ENCODE data around the gene TARM1. TPM values are rescaled to one million over a fixed set of nuclear protein-coding genes. Genes with fewer than 3 reads are reported as not detected.
A peak's percentile ranks its signal among the peaks of the same experiment; 100 is the strongest.
"Not testable (repeated sequence)": the region's sequence is repeated elsewhere in the genome, so short reads cannot be mapped to it uniquely, and the experiment has no call there.

TARM1 gene
- total RNA-seq, 1 experiment from 2014 or later, result not detected

DNA sequence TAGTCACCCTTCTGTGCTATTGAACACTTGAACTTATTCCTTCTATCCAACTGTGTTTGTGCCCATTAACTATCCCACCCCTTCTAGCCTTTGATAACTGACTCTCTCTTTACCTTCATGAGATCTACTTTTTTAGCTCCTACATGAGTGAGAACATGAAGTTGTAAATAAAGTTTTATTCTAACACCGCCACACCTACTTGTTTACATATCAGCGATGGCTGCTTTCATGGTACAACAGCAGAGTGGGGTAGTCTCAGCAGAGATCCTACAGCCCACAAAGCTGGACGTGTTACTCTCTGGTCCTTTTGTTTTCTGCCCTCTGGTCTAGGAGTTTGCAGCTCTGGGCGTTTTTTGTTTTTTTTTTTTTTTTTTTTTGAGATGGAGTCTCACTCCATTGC, 41.2 kb downstream of the TARM1 start:
- H3K9me3 Mint-ChIP-seq (ENCODE audit: low read depth, unreplicated experiment), result no peaks in the 10 kb centered on the region
- H3K4me1 Mint-ChIP-seq (ENCODE audit: low read depth, unreplicated experiment), result no peaks in the 10 kb centered on the region
- no peak overlapping the region for H3K4me3 Mint-ChIP-seq (ENCODE audit: low read depth, unreplicated experiment)
- peaks cover 32% of the 10 kb centered on the region for H3K27me3 Mint-ChIP-seq (ENCODE audit: unreplicated experiment)
- TF ChIP-seq, protein P1, sequence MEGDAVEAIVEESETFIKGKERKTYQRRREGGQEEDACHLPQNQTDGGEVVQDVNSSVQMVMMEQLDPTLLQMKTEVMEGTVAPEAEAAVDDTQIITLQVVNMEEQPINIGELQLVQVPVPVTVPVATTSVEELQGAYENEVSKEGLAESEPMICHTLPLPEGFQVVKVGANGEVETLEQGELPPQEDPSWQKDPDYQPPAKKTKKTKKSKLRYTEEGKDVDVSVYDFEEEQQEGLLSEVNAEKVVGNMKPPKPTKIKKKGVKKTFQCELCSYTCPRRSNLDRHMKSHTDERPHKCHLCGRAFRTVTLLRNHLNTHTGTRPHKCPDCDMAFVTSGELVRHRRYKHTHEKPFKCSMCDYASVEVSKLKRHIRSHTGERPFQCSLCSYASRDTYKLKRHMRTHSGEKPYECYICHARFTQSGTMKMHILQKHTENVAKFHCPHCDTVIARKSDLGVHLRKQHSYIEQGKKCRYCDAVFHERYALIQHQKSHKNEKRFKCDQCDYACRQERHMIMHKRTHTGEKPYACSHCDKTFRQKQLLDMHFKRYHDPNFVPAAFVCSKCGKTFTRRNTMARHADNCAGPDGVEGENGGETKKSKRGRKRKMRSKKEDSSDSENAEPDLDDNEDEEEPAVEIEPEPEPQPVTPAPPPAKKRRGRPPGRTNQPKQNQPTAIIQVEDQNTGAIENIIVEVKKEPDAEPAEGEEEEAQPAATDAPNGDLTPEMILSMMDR (IDR thresholded peaks at IDR 0.05; ENCODE audit: unreplicated experiment), result no peak
- CTCF ChIA-PET, result interaction anchor here (1.5 kb wide), 1 partner anchor 10 kb away, joined by 10 read pairs; no protein-coding TSS in a partner anchor
- intact Hi-C loops (cut with micrococcal nuclease; ENCODE audit: unreplicated experiment), result no loop called here
- no peaks in the 10 kb centered on the region for H3K36me3 Mint-ChIP-seq (ENCODE audit: insufficient read depth, unreplicated experiment)
- BruUV-seq (replicated peaks), result no TSS peak
- H3K27ac Mint-ChIP-seq (ENCODE audit: unreplicated experiment), result no peak overlapping the region
- DNase-seq, result no peak

DNA sequence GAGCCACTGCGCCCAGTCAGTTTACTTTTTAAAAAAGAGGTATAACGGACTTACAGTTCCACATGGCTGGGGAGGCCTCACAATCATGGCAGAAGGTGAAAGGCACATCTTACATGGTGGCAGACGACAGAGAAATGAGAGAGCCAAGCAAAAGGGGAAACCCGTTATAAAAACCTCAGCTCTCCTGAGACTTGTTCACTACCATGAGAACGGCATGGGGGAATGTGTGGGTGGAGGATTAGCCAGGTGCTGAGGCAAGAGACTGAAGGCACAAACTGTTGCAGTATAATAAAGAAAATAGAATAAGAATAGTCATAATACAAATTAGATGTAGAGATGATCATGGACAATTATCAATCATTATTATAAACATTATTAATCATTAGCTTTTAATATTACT, 44.6 kb downstream of the TARM1 start:
- CTCF ChIA-PET; H3K9me3 Mint-ChIP-seq (ENCODE audit: low read depth, unreplicated experiment); H3K27me3 Mint-ChIP-seq (ENCODE audit: unreplicated experiment); H3K27ac Mint-ChIP-seq (ENCODE audit: unreplicated experiment); BruUV-seq (replicated peaks); H3K4me3 Mint-ChIP-seq (ENCODE audit: low read depth, unreplicated experiment); DNase-seq; intact Hi-C loops (cut with micrococcal nuclease; ENCODE audit: unreplicated experiment); H3K36me3 Mint-ChIP-seq (ENCODE audit: insufficient read depth, unreplicated experiment); H3K4me1 Mint-ChIP-seq (ENCODE audit: low read depth, unreplicated experiment): not testable (repeated sequence)

DNA sequence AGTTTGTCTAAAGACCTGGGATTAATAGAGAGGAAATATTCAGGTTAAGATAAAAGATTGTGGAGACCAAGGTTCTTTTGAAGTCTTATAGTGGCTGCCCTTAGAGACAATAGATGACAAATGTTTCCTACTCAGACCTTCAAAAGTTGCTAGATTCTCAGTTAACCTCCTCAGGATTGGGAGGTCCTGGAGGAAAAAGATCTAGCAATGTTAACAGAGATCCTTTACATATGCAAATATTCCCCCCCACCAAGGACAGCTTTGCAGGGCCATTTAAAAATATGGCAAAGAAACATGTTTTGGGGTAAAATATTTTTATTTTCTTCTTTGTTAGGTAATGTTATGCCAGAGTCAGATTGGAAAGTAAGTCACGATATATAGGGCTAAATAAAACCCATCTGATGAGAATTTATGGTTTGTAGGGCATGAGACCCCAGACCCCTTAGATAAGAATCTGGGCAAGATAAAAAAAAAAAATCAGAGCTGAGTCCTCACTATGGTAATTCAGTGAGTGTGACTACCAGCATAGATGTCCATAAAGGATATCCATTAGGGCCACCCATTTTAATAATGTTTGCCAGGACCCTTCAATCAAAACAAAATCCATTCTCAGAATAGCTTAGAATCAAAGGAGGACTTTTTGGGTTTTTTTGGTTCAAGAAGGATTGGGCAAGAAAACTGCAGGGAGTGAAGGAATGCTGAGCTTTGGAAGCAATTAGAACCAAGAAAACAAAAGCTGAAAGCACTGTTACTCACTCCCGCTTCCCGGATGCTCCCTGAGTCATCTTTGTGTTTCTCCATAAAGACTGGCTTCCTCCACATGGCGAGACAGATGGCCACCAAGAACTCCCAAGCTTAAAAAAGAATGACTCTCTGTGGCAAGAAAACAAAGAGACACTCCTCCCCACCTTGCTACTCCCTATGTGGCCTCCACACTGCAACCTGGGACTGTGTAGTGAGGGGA, 45.7 kb downstream of the TARM1 start:
- intact Hi-C loops (cut with micrococcal nuclease; ENCODE audit: unreplicated experiment), result no loop called here
- CTCF ChIA-PET, result interaction anchor here (0.6 to 0.7 kb wide), 2 partner anchors 15 to 1409 kb away, joined by 3 to 4 read pairs; no protein-coding TSS in a partner anchor
- no peaks in the 10 kb centered on the region for H3K27me3 Mint-ChIP-seq (ENCODE audit: unreplicated experiment)
- H3K4me3 Mint-ChIP-seq (ENCODE audit: low read depth, unreplicated experiment), result no peak overlapping the region
- TF ChIP-seq, protein P1 (IDR thresholded peaks at IDR 0.05; ENCODE audit: unreplicated experiment), result no peak
- no peak for DNase-seq
- H3K9me3 Mint-ChIP-seq (ENCODE audit: low read depth, unreplicated experiment), result no peaks in the 10 kb centered on the region
- H3K36me3 Mint-ChIP-seq (ENCODE audit: insufficient read depth, unreplicated experiment), result no peaks in the 10 kb centered on the region
- H3K4me1 Mint-ChIP-seq (ENCODE audit: low read depth, unreplicated experiment), result peaks cover 12% of the 10 kb centered on the region
- no TSS peak for BruUV-seq (replicated peaks)
- no peak overlapping the region for H3K27ac Mint-ChIP-seq (ENCODE audit: unreplicated experiment)

DNA sequence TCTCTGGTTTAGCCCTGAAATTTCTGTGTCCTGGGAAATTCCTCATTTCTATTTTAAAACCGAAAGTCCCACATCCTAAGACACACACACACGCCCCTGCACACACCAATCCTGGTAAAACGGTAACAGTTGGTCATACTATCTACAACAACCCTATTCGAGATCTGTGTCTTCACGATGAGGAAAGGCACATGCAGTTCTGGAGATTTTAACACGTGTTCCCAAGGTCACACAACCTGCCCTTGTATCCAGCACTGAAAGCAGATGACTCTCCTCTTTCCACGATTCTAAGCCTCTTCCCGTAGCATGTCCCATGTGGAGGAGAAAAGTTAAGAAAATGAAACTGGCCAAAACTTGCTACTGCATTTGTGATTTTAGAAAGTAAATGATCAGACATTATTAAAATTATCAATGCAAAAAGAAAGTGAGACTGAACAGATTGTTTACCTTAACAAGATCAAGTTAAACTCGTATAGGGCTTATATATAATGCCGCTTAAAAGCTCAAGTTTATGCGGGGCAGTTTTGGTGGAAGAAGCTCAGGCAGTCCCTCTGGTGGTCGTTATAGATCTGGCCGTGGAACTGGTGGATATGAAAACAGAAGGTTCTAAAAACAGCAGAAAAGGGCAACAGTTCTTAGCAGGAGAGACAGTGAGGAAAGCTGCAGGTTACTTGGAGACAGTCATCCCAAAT, 50.1 kb downstream of the TARM1 start:
- H3K36me3 Mint-ChIP-seq (ENCODE audit: insufficient read depth, unreplicated experiment), result peaks cover 4% of the 10 kb centered on the region
- peak; percentile 55 for DNase-seq
- peak overlapping the region; percentile 60 for H3K27ac Mint-ChIP-seq (ENCODE audit: unreplicated experiment)
- intact Hi-C loops (cut with micrococcal nuclease; ENCODE audit: unreplicated experiment), result loop anchor here (1.0 kb wide), 2 partner anchors 223 to 238 kb away; no protein-coding TSS in a partner anchor
- no peaks in the 10 kb centered on the region for H3K9me3 Mint-ChIP-seq (ENCODE audit: low read depth, unreplicated experiment)
- CTCF ChIA-PET, result interaction anchor here (0.8 to 1.7 kb wide), 6 partner anchors 11 to 238 kb away, joined by 3 to 19 read pairs (median 7); no protein-coding TSS in a partner anchor
- BruUV-seq (replicated peaks), result no TSS peak
- H3K4me3 Mint-ChIP-seq (ENCODE audit: low read depth, unreplicated experiment), result peak overlapping the region; percentile 60
- no peaks in the 10 kb centered on the region for H3K27me3 Mint-ChIP-seq (ENCODE audit: unreplicated experiment)
- TF ChIP-seq, protein P1 (IDR thresholded peaks at IDR 0.05; ENCODE audit: unreplicated experiment), result peak; percentile 61
- peaks cover 21% of the 10 kb centered on the region for H3K4me1 Mint-ChIP-seq (ENCODE audit: low read depth, unreplicated experiment)

All from Calu3 (cell line).